ENCODE measurements around the gene A3GALT2.

A3GALT2 gene

DNA sequence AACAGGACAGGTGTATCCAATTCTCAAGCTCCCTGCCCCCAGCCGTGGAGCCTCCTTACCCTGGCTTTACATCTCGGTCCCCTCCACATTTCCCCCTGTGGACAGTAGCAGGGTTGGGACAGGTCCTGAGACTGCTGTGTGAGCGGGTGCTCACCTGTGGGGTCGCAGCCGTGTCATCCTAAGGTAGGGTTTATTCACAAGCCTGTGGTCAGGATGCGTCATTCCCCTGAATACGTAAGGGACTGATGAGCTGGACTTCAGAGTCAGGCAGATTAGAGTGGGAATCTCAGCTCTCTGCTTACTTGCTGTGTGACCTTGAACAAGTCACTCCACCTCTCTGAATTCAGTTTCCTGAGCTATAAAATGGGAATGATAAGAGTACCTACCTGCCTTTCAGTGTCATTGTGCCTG lies 46.9 kb downstream of the A3GALT2 start:
- H3K36me3 ChIP-seq (ENCODE audit: control insufficient read depth in 2 of 2, insufficient read depth in 1 of 2, low read length in 2 of 2), result peaks cover 0 to 19% of the 10 kb centered on the region in 2 experiments; a peak in 2 of 3 replicates
- TF ChIP-seq, protein P1, sequence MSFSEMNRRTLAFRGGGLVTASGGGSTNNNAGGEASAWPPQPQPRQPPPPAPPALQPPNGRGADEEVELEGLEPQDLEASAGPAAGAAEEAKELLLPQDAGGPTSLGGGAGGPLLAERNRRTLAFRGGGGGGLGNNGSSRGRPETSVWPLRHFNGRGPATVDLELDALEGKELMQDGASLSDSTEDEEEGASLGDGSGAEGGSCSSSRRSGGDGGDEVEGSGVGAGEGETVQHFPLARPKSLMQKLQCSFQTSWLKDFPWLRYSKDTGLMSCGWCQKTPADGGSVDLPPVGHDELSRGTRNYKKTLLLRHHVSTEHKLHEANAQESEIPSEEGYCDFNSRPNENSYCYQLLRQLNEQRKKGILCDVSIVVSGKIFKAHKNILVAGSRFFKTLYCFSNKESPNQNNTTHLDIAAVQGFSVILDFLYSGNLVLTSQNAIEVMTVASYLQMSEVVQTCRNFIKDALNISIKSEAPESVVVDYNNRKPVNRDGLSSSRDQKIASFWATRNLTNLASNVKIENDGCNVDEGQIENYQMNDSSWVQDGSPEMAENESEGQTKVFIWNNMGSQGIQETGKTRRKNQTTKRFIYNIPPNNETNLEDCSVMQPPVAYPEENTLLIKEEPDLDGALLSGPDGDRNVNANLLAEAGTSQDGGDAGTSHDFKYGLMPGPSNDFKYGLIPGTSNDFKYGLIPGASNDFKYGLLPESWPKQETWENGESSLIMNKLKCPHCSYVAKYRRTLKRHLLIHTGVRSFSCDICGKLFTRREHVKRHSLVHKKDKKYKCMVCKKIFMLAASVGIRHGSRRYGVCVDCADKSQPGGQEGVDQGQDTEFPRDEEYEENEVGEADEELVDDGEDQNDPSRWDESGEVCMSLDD (tag by site-specific recombination; IDR thresholded peaks at IDR 0.05), result no peak
- TF ChIP-seq ZNF768 (tag by site-specific recombination; IDR thresholded peaks at IDR 0.05) (peak; percentile 76; the same call in 1 of the 2 replicates), YY1 (tag by site-specific recombination; IDR thresholded peaks at IDR 0.05) (no peak), ZNF302 (tag by site-specific recombination; IDR thresholded peaks at IDR 0.05; ENCODE audit: low read depth) (no peak)
- no peak overlapping the region for H3K27ac ChIP-seq (ENCODE audit: extremely low read depth, low read depth, low read length)
- H3K4me1 ChIP-seq (ENCODE audit: control insufficient read depth, insufficient read depth, low read length), result no peaks in the 10 kb centered on the region
- H3K4me3 ChIP-seq (ENCODE audit: low read depth, low read length), result no peak overlapping the region
- H3K9me3 ChIP-seq (ENCODE audit: control insufficient read depth, insufficient read depth, low read depth, low read length), result no peaks in the 10 kb centered on the region
- ChIA-PET POLR2A (interaction anchor here (1.7 kb wide), 1 partner anchor 9 kb away, joined by 5 read pairs; no protein-coding TSS in a partner anchor), CTCF (interaction anchor here (1.3 to 1.6 kb wide), 3 partner anchors 22 to 339 kb away, joined by 3 to 8 read pairs (median 3); no protein-coding TSS in a partner anchor)

DNA sequence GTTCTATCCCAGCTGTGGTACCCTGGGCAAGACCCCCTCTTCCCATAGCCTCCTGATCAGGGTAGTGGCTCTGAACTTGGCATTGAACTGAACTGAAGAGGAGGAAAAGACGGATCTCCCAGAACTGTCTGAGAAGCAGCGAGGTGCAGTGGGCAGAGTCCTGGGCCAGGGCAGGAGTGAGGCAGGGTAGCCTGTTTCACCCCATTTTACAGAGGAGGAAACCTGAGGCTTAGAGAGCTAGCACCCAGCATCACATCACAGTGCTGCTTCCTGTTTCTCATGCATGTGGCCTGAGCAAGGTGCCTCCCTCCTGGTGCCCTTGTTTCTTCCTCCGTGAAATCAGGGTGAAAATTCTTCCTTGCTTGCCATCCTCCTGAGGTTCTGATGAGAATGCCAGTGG lies 47.5 kb downstream of the A3GALT2 start:
- Histone ChIP-seq H3K36me3 (ENCODE audit: control insufficient read depth in 2 of 2, insufficient read depth in 1 of 2, low read length in 2 of 2) (peaks cover 0 to 15% of the 10 kb centered on the region in 2 experiments; a peak in 2 of 3 replicates), H3K27ac (ENCODE audit: extremely low read depth, low read depth, low read length) (no peak overlapping the region), H3K4me3 (ENCODE audit: low read depth, low read length) (no peak overlapping the region), H3K4me1 (ENCODE audit: control insufficient read depth, insufficient read depth, low read length) (no peaks in the 10 kb centered on the region), H3K9me3 (ENCODE audit: control insufficient read depth, insufficient read depth, low read depth, low read length) (no peaks in the 10 kb centered on the region)
- TF ChIP-seq ZNF155 (tag by site-specific recombination; IDR thresholded peaks at IDR 0.05) (no peak), ZFP41 (tag by site-specific recombination; IDR thresholded peaks at IDR 0.05; ENCODE audit: borderline replicate concordance) (no peak), ZNF184 (tag by site-specific recombination; IDR thresholded peaks at IDR 0.05) (no peak), ZNF530 (tag by site-specific recombination; IDR thresholded peaks at IDR 0.05; ENCODE audit: low read depth) (no peak)
- CTCF ChIA-PET, result interaction anchor here (1.6 kb wide), 1 partner anchor 23 kb away, joined by 8 read pairs; no protein-coding TSS in a partner anchor
- POLR2A ChIA-PET, result no interaction called here

DNA sequence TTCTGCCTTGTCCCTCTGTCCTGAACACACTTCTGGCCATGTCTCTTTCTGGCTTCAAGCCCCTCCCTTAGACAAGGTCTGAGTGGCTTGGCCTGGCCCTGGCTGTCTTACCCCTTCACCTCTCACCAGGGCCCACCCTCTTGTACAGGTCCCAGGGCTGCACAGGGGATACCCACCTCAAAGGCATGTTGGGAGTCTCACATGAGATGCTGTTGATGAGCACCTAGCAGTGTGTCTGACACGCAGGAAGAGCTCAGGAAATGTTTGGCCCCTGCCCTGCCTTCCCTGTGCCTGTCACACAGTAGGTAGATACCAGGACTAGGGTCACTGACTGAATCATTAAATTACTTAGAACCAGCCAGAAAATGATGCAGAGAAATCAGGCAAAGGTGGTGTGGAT lies 48.0 kb downstream of the A3GALT2 start:
- H3K4me3 ChIP-seq (ENCODE audit: low read depth, low read length), result no peak overlapping the region
- no peaks in the 10 kb centered on the region for H3K9me3 ChIP-seq (ENCODE audit: control insufficient read depth, insufficient read depth, low read depth, low read length)
- peaks cover 0 to 15% of the 10 kb centered on the region in 2 experiments; a peak in 2 of 3 replicates for H3K36me3 ChIP-seq (ENCODE audit: control insufficient read depth in 2 of 2, insufficient read depth in 1 of 2, low read length in 2 of 2)
- H3K4me1 ChIP-seq (ENCODE audit: control insufficient read depth, insufficient read depth, low read length), result no peaks in the 10 kb centered on the region
- ChIA-PET CTCF (interaction anchor here (1.6 kb wide), 1 partner anchor 23 kb away, joined by 8 read pairs; no protein-coding TSS in a partner anchor), POLR2A (interaction anchor here (1.4 kb wide), 1 partner anchor 12 kb away, joined by 3 read pairs; no protein-coding TSS in a partner anchor)
- no peak overlapping the region for H3K27ac ChIP-seq (ENCODE audit: extremely low read depth, low read depth, low read length)
- TF ChIP-seq HOXC10 (CRISPR knock-in tag; IDR thresholded peaks at IDR 0.05), result no peak
- TF ChIP-seq, protein P2, sequence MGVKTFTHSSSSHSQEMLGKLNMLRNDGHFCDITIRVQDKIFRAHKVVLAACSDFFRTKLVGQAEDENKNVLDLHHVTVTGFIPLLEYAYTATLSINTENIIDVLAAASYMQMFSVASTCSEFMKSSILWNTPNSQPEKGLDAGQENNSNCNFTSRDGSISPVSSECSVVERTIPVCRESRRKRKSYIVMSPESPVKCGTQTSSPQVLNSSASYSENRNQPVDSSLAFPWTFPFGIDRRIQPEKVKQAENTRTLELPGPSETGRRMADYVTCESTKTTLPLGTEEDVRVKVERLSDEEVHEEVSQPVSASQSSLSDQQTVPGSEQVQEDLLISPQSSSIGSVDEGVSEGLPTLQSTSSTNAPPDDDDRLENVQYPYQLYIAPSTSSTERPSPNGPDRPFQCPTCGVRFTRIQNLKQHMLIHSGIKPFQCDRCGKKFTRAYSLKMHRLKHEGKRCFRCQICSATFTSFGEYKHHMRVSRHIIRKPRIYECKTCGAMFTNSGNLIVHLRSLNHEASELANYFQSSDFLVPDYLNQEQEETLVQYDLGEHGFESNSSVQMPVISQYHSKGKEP (tag by site-specific recombination; IDR thresholded peaks at IDR 0.05), result no peak
- no peak for TF ChIP-seq ZNF473 (tag by site-specific recombination; IDR thresholded peaks at IDR 0.05)
- TF ChIP-seq ZNF146 (tag by site-specific recombination; IDR thresholded peaks at IDR 0.05), result no peak
- TF ChIP-seq SCRT1 (tag by site-specific recombination; IDR thresholded peaks at IDR 0.05; ENCODE audit: borderline replicate concordance), result no peak
- no peak for TF ChIP-seq ZNF664 (tag by site-specific recombination; IDR thresholded peaks at IDR 0.05)
- TF ChIP-seq ZNF658 (tag by site-specific recombination; IDR thresholded peaks at IDR 0.05), result no peak
- TF ChIP-seq, protein P3, sequence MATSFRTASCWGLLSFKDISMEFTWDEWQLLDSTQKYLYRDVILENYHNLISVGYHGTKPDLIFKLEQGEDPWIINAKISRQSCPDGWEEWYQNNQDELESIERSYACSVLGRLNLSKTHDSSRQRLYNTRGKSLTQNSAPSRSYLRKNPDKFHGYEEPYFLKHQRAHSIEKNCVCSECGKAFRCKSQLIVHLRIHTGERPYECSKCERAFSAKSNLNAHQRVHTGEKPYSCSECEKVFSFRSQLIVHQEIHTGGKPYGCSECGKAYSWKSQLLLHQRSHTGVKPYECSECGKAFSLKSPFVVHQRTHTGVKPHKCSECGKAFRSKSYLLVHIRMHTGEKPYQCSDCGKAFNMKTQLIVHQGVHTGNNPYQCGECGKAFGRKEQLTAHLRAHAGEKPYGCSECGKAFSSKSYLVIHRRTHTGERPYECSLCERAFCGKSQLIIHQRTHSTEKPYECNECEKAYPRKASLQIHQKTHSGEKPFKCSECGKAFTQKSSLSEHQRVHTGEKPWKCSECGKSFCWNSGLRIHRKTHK (tag by site-specific recombination; IDR thresholded peaks at IDR 0.05), result no peak
- no peak for TF ChIP-seq ZNF571 (tag by site-specific recombination; IDR thresholded peaks at IDR 0.05)
- TF ChIP-seq ZNF311 (tag by site-specific recombination; IDR thresholded peaks at IDR 0.05; ENCODE audit: borderline replicate concordance), result no peak
- TF ChIP-seq ZNF302 (tag by site-specific recombination; IDR thresholded peaks at IDR 0.05; ENCODE audit: low read depth), result no peak
- no peak for TF ChIP-seq ZNF585B (tag by site-specific recombination; IDR thresholded peaks at IDR 0.05)
- no peak for TF ChIP-seq ZBTB17 (tag by site-specific recombination; IDR thresholded peaks at IDR 0.05)
- TF ChIP-seq ZNF701 (tag by site-specific recombination; IDR thresholded peaks at IDR 0.05), result no peak
- TF ChIP-seq ZNF768 (tag by site-specific recombination; IDR thresholded peaks at IDR 0.05), result no peak
- TF ChIP-seq ZNF510 (tag by site-specific recombination; IDR thresholded peaks at IDR 0.05; ENCODE audit: insufficient replicate concordance), result no peak
- TF ChIP-seq GFI1B (tag by site-specific recombination; IDR thresholded peaks at IDR 0.05), result no peak
- no peak for TF ChIP-seq ZNF292 (tag by site-specific recombination; IDR thresholded peaks at IDR 0.05; ENCODE audit: borderline replicate concordance, low read depth)
- no peak for TF ChIP-seq ZNF341 (tag by site-specific recombination; IDR thresholded peaks at IDR 0.05; ENCODE audit: low read depth)
